GM12865 (cell line): ENCODE results near the gene TBC1D2.

Source experiments
- DNase-seq: peaks from one replicate; pipeline ENCODE4 v3.0.0; 2010; ENCODE audit warnings: low read depth
- H3K4me3 ChIP-seq: 2 replicates; pipeline ENCODE4 v1.5.1; 2011; ENCODE audit warnings: mild to moderate bottlenecking, low read depth, low read length, control low read depth
- CTCF ChIP-seq: IDR thresholded peaks from 2 replicates; pipeline ENCODE4 v1.5.1; 2011; ENCODE audit warnings: low read length, control low read depth, low read depth, inconsistent platforms; ENCODE audit not compliant: insufficient read depth; ENCODE audit errors: missing control alignments

Gene TBC1D2

GRCh38 chr9:98189412-98189811, 66.0 kb downstream of the TBC1D2 start:
- DNase-seq = no peak
- no peak overlapping the region for H3K4me3 ChIP-seq
- no peak for TF ChIP-seq CTCF

- no peak for TF ChIP-seq CTCF
- H3K4me3 ChIP-seq = no peak overlapping the region
- no peak for DNase-seq
These were observed 67.5 kb downstream of the TBC1D2 start for GRCh38 chr9:98187926-98188325.

DNA sequence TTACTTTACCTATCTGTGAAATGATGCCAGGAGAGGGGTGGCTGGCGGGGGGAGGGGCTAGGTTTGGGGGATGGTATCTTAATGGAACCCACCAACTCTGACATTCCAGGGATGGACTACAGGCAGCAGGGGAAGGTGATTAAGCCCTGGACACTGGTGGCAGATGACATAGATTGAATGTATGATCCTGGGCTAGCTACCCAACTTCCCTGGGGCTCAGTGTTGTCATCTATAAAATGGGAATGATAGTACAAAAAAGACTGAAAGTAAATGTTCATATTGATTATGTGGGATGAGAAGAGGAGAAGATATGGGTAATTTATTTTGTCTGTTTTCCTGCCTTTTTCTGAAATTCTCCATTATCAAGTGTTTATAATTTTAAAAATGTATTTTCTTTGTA, 69.2 kb downstream of the TBC1D2 start:
- no peak for DNase-seq
- no peak for TF ChIP-seq CTCF
- H3K4me3 ChIP-seq = no peak overlapping the region

- no peak for TF ChIP-seq CTCF
- DNase-seq = no peak
- H3K4me3 ChIP-seq = no peak overlapping the region
These were observed 69.8 kb downstream of the TBC1D2 start for GRCh38 chr9:98185611-98186171.

- DNase-seq = no peak
- no peak for TF ChIP-seq CTCF
- H3K4me3 ChIP-seq = no peak overlapping the region
These were observed 70.4 kb downstream of the TBC1D2 start for GRCh38 chr9:98185021-98185567.

- TF ChIP-seq CTCF = no peak
- H3K4me3 ChIP-seq = no peak overlapping the region
- DNase-seq = no peak
These were observed 71.1 kb downstream of the TBC1D2 start for GRCh38 chr9:98184326-98184725.
